Measurements from ENCODE around the gene GPR132.

Gene GPR132

DNA sequence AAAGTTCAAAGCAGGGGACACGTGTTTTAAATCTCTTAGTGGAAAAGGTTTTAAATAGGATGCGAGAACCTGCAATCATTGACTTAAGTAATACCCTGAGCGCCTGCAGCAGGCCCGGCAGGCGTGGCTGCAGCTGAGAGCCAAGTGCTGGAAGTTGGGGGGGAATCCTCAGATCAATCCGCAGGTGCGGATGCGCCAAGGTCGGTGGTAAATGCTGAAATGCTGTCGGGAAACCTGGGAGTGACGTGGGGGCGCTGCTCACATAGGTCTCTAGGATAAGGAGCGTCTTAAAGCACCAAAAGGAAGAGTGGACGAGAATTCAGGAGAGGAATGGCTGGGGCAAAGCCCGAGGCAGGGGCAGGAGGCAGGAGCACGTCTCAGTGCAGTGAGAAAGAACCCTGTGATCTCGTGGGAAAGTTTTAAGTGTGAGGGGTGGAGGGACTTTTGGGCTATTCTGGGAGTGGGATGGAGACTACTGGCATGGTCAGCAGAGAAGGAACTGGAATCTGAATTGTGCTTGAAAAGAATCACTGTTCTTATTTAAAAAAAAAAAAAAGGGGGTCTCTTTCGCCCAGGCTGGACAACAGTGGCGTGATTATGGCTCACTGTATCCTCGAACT, 43.5 kb downstream of the GPR132 start:
- DNase-seq (ENCODE audit: low read depth in 2 of 2): peak; percentile 11 to 38

DNA sequence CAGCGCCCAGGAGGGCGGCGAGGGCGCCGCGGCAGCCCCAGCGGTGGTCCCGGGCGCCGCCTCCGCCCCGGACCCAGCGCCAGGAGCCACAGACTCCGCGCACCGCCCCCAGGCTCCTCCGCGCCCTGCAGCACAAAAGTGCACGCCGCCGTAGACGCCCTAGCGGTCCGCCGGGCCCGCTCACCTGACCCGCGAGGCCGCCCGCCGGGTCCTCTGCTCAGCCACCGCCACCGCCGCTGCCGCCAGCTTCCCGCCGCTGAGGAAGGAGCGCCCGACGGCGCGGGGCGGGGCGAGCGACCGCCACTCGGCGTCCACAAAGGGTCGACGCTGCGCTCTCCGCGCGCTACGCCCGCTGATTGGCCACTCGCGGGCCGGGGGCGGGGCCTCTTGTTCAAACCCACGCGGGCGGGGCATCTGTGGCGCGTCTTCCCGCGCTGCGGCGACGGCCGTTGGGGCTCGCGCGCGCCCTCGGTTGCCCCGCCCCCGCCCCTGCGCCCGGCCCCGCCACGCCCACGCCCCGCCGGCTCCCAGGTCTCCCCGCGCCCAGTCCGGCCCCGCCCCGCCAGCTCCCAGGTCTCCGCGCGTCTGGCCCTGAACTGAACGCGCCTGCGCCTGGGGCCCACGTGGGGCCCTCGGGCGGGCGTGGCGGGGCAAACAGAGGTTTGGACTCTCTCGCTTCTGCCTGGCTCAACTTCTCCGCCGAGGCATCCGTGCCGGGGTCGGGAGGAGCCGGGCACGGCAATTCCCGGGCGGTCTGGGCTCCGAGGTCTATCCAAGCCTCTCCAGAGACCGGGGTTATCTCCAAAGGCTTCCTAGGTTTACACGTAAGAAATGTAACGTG, 44.2 kb downstream of the GPR132 start, which contains the start of gene CDCA4:
TSS of gene CDCA4 (minus strand) at position 269 of the 841 bp plus-strand sequence. CDS start 9,154 bp downstream, outside the sequence.
- peak; percentile 97 to 99 for DNase-seq (ENCODE audit: low read depth in 2 of 2)

DNA sequence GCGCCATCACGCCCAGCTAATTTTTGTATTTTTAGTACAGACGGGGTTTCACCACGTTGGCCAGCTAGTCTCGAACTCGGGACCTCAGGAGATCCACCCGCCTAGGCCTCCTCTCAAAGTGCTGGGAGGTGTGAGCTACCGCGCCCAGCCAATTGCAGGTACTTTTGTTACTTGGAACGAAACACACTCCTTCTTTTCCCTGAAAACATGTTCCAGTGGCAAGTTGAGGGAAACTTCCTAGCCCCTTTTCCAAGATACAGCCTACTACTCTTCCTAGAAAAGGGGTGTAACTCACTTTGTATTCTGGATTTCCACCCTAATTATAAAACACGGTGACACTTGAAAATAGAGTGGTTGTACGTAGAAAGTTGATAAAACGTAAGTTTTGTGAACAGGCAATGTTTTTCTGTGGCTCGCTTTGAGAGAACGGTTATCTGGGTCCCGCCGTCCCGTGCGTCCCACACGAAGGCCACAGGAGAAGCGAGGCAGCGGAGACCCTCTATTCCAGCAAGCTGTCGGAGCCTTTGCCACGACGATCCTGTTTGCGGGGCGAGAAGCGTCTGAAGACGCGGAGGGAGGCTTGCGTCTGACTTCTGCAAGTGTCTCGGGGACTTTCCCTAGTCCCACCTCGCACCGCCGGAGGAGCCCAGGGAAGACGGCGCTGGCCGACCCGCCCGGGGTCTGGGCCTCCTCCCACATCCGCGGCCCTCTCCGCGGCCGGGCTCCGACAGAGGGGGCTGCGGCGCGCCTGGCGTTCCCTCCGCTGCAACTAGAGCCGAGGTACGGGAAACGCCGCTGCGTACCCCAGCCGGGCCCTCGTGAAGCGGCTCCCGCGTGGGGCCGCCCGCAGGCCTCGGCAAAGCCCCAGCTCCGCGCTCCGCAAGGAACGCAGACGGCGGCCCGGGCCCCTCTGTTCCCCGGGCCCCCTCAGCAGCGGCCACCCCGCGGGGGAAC, 45.1 kb downstream of the GPR132 start:
- peak; percentile 34 to 47 for DNase-seq (ENCODE audit: low read depth in 2 of 2)

DNA sequence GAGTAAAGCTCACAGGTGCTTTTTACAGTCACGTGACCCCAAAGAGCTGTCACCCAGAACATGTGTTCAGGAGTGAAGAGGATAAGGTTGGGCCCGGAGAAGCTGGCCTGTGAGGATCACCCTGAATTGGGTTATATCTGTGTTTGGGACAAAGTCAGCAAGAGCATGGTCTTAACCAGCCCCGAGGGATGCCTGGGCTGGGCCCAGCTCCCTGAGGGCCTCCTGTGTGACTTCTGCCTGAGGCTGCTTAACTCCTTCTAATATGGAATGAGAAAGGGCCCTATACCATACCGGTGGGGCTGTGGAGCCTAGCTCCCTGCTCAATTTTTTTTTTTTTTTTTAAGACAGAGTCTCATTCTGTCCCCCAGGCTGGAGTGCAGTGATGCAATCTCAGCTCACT, 46.8 kb downstream of the GPR132 start:
- no peak for DNase-seq (ENCODE audit: low read depth in 2 of 2)

DNA sequence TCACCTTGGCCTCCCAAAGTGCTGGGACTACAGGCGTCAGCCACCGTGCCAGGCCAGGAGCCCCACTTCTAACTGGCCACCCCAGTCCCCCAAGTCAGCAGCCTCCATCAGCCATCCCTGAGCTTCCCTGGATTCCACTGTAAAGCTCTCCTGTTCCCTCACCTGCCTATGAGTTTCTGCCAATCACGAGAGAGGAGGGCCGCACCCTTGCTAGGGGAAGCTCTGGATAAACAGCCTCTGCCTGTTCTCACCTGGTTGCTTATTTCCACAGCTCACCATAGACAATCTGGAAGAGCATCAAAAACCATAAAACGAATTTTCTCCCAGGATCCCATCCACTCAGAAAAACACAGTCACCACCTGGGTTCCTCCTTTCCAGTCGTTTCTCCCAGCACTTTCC, 49.3 kb downstream of the GPR132 start:
- no peak for DNase-seq (ENCODE audit: low read depth in 2 of 2)

DNA sequence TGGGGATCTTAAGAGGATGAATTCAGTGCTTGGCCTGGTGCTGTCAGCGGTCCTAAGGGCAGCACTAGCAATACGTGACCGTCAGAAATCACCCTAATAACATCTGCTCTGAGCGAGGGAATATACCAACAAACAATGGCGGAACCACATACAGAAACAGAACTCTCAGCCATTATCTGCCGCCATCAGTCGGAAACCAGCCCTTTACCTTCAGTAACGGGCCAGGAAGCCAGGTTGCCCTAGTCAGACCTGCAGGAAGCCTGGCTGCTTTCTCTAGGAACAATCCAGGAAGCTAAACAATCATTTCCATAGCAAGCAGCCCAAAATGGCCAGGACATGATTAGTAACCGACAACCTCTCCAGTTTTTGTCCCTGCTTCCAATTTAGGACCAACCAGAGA, 50.0 kb downstream of the GPR132 start:
- DNase-seq (ENCODE audit: low read depth in 2 of 2): no peak

DNA sequence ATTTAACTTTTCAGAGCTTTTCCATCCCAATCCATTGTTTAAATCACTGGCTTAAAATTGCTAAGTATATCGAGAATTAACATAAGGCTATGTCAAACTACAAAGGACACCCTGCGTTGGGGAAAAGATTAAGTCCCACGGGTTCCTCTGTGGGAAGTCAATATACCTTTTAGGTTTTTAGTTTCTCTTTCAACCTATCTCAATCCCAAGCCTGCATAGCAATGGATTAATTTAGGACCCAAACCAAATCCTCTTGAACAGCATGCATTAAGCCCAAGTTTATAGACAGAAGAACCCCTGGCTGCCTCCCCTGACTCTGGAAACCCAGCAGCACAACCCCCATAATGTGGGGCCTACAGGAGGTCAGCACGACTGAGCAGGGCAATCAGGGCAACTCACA, 50.6 kb downstream of the GPR132 start:
- no peak for DNase-seq (ENCODE audit: low read depth in 2 of 2)

DNA sequence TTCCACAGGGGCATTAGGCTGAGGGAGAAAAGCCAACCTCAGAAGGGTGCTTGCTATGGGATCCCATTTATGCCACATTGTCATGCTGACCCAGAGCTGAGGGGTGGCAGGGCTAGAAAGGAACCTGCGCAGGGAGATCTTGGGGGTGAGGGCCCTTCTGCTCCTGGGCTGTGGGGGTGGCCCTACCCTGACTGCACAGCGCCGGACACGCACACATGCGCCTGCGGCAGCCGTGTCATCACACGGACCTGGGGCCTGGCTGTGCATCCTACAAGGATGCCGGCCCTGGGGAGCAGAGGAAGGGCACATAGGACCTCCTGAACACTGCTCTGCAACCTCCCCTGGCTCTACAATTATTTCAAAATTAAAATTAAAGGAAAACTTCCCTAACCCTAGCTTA, 51.2 kb downstream of the GPR132 start:
- no peak for DNase-seq (ENCODE audit: low read depth in 2 of 2)

DNA sequence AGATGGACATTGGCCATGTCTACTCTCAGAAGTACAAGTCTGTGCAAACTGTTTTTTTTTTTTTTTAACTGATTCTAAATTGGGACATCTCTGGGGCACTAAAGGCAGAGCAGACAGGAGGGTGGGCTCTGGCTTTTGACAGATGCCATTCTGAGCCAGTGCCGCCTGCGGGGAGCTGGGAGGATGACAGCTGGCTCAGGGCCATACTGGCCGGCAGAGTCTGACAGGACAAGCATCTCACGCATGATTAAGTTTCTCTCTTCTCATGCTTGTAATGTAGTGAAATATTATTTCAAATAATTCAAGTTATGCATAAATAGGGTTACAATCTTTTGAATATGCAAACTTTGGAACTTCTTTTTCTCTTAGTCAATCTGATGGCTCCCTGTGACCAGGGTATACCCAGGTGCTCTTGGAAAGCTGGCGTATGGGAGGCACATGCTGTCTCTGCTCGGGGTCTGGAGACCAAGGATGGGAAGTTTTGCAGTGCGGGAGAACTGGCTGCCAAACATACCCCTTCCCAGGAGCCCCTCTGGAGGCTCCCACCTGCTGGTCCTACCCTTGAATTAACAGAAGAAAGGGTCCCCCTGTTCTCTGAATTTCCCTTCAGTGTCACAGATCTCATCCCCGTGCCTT, 52.0 kb downstream of the GPR132 start:
- DNase-seq (ENCODE audit: low read depth in 2 of 2): no peak

DNA sequence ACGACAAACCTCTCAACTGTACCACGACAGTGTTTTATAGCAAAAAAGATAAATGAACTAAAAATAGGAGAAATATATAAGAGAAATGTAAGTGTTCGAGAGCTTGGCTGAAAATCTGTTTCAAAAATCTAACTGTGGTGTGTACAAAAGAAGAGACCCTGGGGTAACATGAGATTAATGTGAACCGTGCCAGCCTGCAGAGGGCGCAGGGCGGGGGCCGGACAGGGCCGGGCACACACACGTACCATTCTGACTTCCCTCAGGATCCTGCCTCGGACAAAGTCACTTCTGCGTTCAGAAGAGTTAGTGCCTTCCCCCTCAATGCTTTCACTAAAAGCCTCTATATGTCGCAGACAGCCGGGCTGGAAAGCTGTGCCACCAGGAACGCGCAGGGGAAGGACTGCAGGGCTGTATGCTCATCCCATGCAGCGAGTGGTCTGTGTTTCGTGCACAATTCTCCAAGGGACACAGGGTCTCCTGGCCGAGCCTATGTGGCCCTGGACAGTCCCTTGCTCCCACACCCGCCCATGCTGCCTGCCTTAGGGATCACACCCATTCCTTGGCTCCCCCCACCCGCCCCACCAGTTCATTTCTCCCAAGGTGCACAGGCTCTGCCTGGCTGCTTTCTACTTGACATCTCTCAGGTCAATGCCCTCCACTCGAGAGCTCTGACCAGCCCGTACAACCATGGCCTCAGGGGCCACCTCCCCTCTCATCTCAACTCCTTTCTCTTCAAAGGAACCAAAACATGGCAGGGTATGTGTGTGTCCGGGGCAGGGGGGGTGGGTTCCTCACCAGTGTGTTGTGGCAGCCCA, 52.9 kb downstream of the GPR132 start:
- DNase-seq (ENCODE audit: low read depth in 2 of 2): no peak

DNA sequence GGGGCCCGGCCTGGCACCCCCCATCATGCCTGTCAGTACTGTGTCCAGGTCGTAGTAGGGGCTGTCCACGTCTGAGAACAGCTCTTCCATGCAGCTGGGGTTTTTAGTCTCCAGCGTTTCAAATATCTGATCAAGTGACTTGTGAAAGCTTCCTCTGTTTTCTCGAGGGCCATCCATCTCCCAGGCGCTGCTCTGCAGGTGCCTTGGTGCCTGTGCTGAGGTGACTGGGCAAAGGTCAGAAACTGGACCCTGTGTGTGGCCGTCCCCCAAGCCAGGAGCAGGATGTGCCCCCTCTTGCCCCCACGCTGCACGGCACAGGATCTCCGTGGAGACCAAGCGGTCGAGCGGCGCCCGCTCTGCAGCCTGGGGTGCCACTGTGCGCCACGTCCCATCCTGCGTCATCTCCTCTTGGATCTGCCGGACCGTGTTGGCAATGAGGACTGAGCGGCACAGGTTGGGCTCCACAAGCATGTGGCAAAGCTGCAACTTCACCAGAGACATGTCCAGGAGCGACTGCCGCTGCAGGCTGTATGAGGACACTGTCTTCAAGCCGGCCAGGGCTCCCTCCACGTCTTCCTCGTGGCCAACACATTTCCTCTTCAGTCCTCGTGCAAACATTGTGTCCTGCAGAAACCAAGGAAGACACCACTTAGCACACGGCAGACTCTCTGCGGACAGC, 53.8 kb downstream of the GPR132 start:
- no peak for DNase-seq (ENCODE audit: low read depth in 2 of 2)

DNA sequence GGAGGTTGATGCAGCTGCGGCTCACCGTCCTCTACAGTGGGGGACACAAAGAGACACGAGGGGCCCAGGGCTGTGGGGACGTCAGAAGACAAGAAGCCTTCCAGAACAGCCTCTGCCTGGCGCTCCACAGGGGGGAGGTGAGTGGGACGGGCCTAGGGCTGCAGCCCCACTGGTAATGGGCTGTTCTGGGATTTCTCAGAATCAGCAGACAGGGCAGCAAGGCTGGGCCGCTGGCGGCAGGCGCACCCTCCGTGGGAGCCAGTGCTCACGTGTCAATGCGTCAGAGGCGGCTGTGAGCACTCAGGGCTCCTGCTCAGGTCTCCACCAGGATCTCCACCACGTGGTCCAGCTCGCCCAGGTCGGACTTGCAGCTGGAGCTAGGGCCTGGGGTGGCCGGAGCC, 54.3 kb downstream of the GPR132 start:
- DNase-seq (ENCODE audit: low read depth in 2 of 2): no peak

DNA sequence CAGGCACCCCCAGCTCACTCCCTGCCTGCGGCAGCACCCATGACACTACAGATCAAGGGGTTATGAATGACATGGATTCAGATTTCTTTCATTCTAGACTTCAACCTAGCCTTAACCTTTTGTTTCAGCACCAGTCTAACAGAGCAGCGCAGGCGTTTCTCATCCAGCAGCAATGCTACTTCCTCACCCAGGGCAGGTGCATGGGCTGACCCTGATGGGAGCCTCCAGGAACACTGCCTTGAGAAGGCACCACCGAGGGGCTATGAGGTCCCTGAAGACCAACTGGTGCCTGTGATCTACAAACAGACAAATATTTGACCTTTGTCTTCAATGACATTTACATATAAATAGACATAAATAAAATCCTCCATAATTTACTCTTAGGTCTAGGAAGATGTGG, 55.1 kb downstream of the GPR132 start:
- DNase-seq (ENCODE audit: low read depth in 2 of 2): no peak

DNA sequence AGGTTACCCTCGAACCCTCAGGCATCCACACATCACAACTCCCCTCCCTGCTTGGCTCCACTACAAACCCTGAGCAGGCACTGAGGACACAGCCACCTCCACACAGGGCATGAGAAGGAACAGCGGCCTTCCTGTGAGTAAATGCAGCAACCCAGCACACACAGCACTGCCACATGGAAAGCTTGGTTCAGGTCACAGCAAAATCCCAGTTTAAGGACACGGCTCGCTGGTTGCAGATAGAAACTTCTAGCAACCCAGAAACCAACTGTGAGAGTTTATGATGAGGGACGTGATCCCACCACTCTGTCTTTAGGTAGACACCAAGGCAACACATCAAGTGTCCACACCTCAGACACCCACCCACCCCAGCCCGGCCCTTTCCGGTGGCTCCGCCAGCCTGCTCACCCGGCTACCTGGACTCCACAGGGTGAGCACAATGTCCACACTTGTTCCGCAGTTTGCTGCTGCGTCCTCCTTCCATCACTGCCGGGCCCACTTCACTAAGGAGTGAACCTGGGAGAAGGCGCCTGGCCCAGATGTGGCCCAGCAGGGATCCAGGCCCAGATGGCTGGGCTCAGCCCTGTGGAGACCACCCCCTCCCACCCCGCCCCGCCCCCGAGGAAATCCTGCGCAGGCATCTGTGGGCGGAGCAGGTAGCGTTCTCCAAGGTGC, 57.5 kb downstream of the GPR132 start:
- no peak for DNase-seq (ENCODE audit: low read depth in 2 of 2)

DNA sequence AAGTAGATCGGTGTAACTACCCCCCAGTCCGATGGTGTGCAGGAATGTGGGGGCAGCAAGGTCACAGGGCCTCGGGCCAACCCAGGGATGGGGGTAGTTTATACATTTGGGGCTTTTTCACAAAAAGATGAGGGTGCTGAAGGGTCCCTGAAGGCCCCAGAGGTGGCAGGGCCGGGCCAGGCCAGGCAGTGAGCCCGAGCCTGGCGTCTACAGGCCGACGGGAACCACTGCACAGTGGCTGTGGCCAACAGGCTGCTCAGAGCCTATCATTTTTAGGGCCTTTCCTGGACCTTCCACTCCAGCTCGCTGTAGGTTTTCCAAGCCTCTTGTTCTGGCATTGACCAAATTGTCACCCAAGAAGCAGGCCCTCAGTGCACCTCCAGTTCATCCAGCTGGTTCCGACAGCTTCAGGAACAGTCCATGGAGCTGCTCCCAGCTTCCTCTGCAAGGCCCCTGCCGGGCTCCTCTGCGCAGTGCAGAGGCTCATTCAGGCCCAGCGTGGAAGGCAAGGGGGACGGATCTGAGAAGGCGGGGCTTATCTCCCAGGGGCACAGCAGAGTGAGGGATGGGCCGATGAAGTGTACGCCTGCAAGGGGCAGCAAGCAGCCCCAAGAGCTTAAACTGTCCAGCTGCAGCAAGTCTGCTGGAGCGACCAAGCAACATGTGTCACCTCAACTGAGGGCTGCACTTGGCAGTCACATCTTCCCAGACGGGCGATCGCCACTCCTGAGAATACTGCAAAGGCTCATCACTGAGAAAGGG, 58.2 kb downstream of the GPR132 start:
- no peak for DNase-seq (ENCODE audit: low read depth in 2 of 2)

DNA sequence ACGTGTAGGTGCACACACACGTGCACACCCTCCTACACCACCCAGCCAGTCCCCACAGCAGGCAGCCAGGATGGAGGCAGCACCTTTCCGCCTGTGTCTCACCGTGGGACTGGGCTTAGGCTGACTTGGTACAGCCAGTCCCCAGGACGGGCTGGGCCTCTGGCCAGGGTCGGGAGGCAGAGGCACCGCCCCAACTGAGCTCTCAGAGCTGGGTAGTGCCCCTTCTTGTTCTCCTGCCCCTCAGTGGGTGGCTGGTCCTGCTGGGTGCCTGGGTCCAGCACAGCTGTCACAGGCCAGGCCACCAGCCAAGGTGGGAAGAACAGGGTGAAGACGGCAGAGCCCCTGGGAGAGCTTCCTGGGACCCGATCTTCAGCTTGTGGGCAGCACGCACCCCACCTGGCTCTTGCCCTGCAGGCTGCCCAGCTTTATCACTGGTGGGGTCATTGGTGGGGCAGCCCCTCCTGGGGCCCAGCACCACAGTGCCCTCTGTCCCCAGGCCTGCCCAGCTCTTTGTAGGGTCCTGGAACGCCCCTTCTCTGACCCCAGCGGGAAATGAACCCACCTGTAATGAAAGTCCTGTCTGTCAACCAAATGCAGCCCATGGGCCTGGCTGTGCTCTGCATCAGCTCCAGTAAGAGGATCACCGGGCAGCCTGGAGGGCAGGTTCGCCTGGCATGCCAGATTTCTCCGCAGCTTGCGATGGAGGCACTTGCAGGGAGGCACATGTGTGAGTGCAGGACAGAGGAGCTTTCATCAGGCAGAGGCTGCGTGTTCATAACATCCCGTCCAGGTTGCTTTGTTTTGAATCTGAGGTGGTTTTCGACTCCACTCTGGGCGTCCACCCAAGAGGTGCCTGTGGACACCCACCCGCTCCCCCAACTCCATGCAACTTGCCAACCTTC, 59.0 kb downstream of the GPR132 start:
- no peak for DNase-seq (ENCODE audit: low read depth in 2 of 2)

DNA sequence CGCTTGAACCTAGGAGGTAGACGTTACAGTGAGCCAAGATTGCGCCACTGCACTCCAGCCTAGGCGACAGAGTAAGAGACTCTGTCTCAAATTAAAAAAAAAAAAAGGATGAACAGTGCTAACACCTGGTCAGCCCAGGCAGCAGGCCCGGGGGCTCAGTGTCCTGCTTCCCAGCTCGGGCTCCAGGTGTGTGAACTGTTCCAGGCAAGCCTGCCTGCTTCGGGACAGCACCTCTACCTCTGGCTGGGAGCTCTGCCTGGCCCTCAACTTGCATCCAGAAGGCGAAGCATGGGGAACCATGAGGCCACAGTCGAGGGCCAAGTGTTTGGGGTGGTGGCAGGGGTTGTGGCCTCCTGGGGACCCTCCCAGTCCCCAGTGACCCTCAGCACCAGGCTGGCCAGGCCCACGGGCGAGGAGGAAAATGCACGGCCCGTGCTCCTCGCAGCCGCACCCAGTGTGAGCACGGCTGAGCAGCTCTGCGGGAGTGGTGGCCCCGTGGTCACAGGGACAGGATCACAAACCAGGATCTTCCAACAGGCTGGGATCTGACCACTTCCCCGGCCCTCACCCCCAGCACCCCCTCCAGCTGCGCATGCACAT, 59.8 kb downstream of the GPR132 start:
- no peak for DNase-seq (ENCODE audit: low read depth in 2 of 2)
